ENCODE data around the gene ZFYVE28. TPM values are rescaled to one million over a fixed set of nuclear protein-coding genes. Genes with fewer than 3 reads are reported as not detected.
A peak's percentile ranks its signal among the peaks of the same experiment; 100 is the strongest.

ZFYVE28 gene
- total RNA-seq, 2 donors from 2014 or later = 29.6 to 31.6 TPM

GRCh38 chr4:2412534-2412884, 5.9 kb downstream of the ZFYVE28 start:
- DNase-seq = peak; percentile 88

GRCh38 chr4:2411786-2412510, 6.5 kb downstream of the ZFYVE28 start:
- Histone ChIP-seq H3K27ac (peak overlapping the region; percentile 78), H3K9me3 (no peaks in the 10 kb centered on the region), H3K4me3 (peak overlapping the region; percentile 4), H3K9ac (ENCODE audit: low read depth in 2 of 2, low read length in 2 of 2) (peak overlapping the region; percentile 42 to 73), H3K27me3 (no peaks in the 10 kb centered on the region), H3K36me3 (no peaks in the 10 kb centered on the region), H3K4me1 (peaks cover 25% of the 10 kb centered on the region)
- TF ChIP-seq, protein P1, sequence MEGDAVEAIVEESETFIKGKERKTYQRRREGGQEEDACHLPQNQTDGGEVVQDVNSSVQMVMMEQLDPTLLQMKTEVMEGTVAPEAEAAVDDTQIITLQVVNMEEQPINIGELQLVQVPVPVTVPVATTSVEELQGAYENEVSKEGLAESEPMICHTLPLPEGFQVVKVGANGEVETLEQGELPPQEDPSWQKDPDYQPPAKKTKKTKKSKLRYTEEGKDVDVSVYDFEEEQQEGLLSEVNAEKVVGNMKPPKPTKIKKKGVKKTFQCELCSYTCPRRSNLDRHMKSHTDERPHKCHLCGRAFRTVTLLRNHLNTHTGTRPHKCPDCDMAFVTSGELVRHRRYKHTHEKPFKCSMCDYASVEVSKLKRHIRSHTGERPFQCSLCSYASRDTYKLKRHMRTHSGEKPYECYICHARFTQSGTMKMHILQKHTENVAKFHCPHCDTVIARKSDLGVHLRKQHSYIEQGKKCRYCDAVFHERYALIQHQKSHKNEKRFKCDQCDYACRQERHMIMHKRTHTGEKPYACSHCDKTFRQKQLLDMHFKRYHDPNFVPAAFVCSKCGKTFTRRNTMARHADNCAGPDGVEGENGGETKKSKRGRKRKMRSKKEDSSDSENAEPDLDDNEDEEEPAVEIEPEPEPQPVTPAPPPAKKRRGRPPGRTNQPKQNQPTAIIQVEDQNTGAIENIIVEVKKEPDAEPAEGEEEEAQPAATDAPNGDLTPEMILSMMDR (IDR thresholded peaks at IDR 0.05) = no peak
- intact Hi-C loops (cut with DNase I) = no loop called here
- no peak for DNase-seq

More at GRCh38 chr4:2412534-2412884, 5.9 kb downstream of the ZFYVE28 start:
- Histone ChIP-seq H3K27me3 (no peaks in the 10 kb centered on the region), H3K36me3 (no peaks in the 10 kb centered on the region), H3K4me3 (peak overlapping the region; percentile 4), H3K9ac (ENCODE audit: low read depth in 2 of 2, low read length in 2 of 2) (peak overlapping the region; percentile 31 to 73), H3K9me3 (no peaks in the 10 kb centered on the region), H3K27ac (peak overlapping the region; percentile 78), H3K4me1 (peaks cover 25% of the 10 kb centered on the region)
- intact Hi-C loops (cut with DNase I) = no loop called here
- TF ChIP-seq, protein P1 (IDR thresholded peaks at IDR 0.05) = no peak

DNA sequence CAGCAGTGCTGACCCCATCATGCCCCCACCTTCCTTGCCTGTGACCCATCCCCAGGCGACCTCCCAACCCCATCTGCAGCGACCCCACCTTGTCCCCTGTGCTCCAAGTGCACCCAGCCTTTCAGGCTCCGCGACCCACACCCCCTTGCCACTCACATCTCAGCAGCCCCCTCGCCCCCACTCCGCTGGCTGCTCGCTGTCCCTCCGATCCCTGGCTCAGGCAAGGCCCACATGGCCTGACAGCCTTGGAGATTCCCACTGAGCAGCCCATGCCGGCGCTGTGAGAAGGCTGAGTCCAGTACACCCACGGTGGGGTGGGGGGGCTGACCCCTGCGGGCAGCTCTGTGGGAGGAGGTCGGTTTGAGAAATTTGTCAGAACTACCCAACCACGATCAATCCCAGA, 9.1 kb downstream of the ZFYVE28 start:
- Histone ChIP-seq H3K27me3 (no peaks in the 10 kb centered on the region), H3K9me3 (no peaks in the 10 kb centered on the region), H3K4me1 (peaks cover 17% of the 10 kb centered on the region), H3K27ac (no peak overlapping the region), H3K4me3 (no peak overlapping the region), H3K9ac (ENCODE audit: low read depth in 2 of 2, low read length in 2 of 2) (no peak overlapping the region), H3K36me3 (no peaks in the 10 kb centered on the region)
- DNase-seq = no peak
- TF ChIP-seq, protein P1 (IDR thresholded peaks at IDR 0.05) = no peak
- intact Hi-C loops (cut with DNase I) = no loop called here

- H3K27me3 ChIP-seq = no peaks in the 10 kb centered on the region
- TF ChIP-seq, protein P1 (IDR thresholded peaks at IDR 0.05) = no peak
- H3K36me3 ChIP-seq = no peaks in the 10 kb centered on the region
- no peaks in the 10 kb centered on the region for H3K9me3 ChIP-seq
- H3K9ac ChIP-seq (ENCODE audit: low read depth in 2 of 2, low read length in 2 of 2) = no peak overlapping the region
- DNase-seq = no peak
- intact Hi-C loops (cut with DNase I) = no loop called here
- no peak overlapping the region for H3K4me3 ChIP-seq
- no peak overlapping the region for H3K27ac ChIP-seq
- peaks cover 13% of the 10 kb centered on the region for H3K4me1 ChIP-seq
These were observed 9.5 kb downstream of the ZFYVE28 start for GRCh38 chr4:2408976-2409375.

- no peak overlapping the region for H3K4me3 ChIP-seq
- H3K9me3 ChIP-seq = no peaks in the 10 kb centered on the region
- H3K9ac ChIP-seq (ENCODE audit: low read depth in 2 of 2, low read length in 2 of 2) = no peak overlapping the region
- peak; percentile 63 for DNase-seq
- no peaks in the 10 kb centered on the region for H3K27me3 ChIP-seq
- intact Hi-C loops (cut with DNase I) = no loop called here
- H3K36me3 ChIP-seq = no peaks in the 10 kb centered on the region
- TF ChIP-seq, protein P1 (IDR thresholded peaks at IDR 0.05) = no peak
- peaks cover 8% of the 10 kb centered on the region for H3K4me1 ChIP-seq
- H3K27ac ChIP-seq = no peak overlapping the region
These were observed 10.0 kb downstream of the ZFYVE28 start for GRCh38 chr4:2408401-2408958.

Measured in colonic mucosa (tissue), 4 donors.